Muscle of leg (tissue), 11 donors: ENCODE measurements around the gene SLC39A3. TPM values are rescaled to one million over a fixed set of nuclear protein-coding genes. Genes with fewer than 3 reads are reported as not detected.

Experiments used
- DNase-seq: peaks from one replicate; pipeline ENCODE4 v3.0.0; 2013
- H3K27ac ChIP-seq: one replicate; pipeline ENCODE4 v1.5.1; 2013; ENCODE audit warnings: mild to moderate bottlenecking, low read length, control low read depth
- H3K27me3 ChIP-seq: one replicate; pipeline ENCODE4 v1.6.1; 2013; ENCODE audit warnings: low read length; ENCODE audit not compliant: control insufficient read depth, insufficient read depth
- H3K36me3 ChIP-seq: one replicate; pipeline ENCODE4 v1.6.1; 2013; ENCODE audit warnings: low read length; ENCODE audit not compliant: control insufficient read depth, insufficient read depth
- H3K4me1 ChIP-seq: one replicate; pipeline ENCODE4 v1.6.1; 2013; ENCODE audit warnings: low read length; ENCODE audit not compliant: control insufficient read depth, insufficient read depth
- H3K4me3 ChIP-seq: one replicate; pipeline ENCODE4 v1.5.1; 2013; ENCODE audit warnings: low read length, control low read depth
- H3K9me3 ChIP-seq: replicated peaks from 2 replicates; pipeline ENCODE4 v1.6.1; 2013; ENCODE audit warnings: low read depth, low read length; ENCODE audit not compliant: control insufficient read depth
- WGBS: methylation state at CpG from one replicate; pipeline ENCODE4 v1.1.5; 2013; ENCODE audit warnings: missing lambda C conversion rate; ENCODE audit not compliant: insufficient coverage; 5-methylcytosine and 5-hydroxymethylcytosine counted together
- polyA plus RNA-seq, 8 donors: library from polyadenylated mRNA; unstranded; fragments of 120-200 nt; gene quantifications; one replicate each; pipeline versions ENCODE4 v1.2.1 to v1.2.3, GENCODE V29; 2013; ENCODE audit warnings: inconsistent platforms in 1 of 8, low replicate concordance in 1 of 8; ENCODE audit not compliant: insufficient read length in 8 of 8, insufficient read depth in 1 of 8
- total RNA-seq: library from RNA; stranded (reverse); fragments of 120-200 nt; gene quantifications from one replicate; pipeline ENCODE4 v1.2.4, GENCODE V29; 2013

Gene SLC39A3
- total and polyA plus RNA-seq, 9 donors: 12.1 to 18.4 (median 15.4) TPM

DNA sequence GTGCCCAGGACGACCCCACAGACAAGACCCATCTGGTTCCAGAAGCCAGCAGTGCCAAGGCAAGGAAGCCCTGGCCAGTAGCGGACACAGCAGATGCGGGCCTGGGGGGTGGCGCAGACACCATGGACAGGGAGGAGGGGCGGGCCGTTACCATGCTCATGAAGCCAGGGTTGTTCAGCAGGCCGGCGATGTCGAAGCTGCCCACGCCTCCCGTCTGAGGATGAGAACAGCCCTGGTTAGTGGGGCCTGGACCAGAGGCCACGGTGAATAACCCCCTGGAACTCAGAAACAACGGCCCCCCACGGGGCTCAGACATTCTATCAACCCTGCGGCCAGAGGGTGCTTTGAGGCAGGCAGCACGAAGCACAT is 21.5 kb upstream of the SLC39A3 start:
- Histone ChIP-seq H3K27me3 (no peaks in the 10 kb centered on the region), H3K4me3 (no peak overlapping the region), H3K4me1 (no peaks in the 10 kb centered on the region), H3K9me3 (no peaks in the 10 kb centered on the region), H3K27ac (no peak overlapping the region), H3K36me3 (peaks cover 84% of the 10 kb centered on the region)
- no peak for DNase-seq
- WGBS: 82% methylated on average over 11 of the region's 16 CpGs

DNA sequence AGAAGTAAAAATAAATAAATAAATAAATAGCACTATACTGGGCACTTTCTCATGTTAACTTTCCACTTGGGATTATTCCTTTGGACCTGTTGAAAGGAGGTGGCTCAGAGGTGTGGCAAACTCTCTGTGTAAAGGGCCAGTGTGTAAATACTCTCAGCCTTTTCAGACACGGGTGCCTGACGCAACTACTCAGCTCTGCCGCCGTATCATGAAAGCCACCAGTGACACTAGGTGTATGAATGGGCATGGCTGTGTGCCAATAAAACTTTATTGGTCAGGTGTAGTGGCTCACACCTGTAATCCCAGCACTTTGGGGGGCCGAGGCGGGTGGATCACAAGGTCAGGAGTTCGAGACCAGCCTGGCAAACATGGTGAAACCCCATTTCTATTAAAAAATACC is 20.1 kb upstream of the SLC39A3 start:
- 92% methylated on average over 7 of the region's 7 CpGs for WGBS
- H3K4me1 ChIP-seq: no peaks in the 10 kb centered on the region

DNA sequence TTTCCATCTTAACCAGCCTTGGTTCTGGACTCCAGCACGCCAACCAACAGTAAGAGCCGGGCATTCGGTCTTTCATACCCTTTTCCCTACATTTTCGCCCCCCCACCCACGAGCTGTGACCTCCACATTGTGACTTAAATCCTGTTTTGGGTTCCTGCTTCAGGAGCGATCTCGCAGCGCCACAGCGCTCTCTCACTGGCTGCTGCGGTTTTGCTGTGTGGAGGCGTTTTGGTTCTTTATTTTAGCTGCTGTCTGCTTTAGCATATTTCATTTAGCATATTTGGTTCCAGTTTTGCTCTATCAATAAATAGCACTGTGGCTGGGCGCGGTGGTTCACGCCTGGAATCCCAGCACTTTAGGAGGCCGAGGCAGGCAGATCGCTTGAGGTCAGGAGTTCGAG is 19.5 kb upstream of the SLC39A3 start:
- 87% methylated on average over 10 of the region's 17 CpGs for WGBS
- H3K9me3 ChIP-seq: no peaks in the 10 kb centered on the region
- no peak for DNase-seq

More for the DNA sequence above, 20.1 kb upstream of the SLC39A3 start:
- Histone ChIP-seq H3K27me3 (no peaks in the 10 kb centered on the region), H3K36me3 (peaks cover 83% of the 10 kb centered on the region), H3K27ac (no peak overlapping the region), H3K4me3 (no peak overlapping the region), H3K9me3 (no peaks in the 10 kb centered on the region)
- DNase-seq: no peak

DNA sequence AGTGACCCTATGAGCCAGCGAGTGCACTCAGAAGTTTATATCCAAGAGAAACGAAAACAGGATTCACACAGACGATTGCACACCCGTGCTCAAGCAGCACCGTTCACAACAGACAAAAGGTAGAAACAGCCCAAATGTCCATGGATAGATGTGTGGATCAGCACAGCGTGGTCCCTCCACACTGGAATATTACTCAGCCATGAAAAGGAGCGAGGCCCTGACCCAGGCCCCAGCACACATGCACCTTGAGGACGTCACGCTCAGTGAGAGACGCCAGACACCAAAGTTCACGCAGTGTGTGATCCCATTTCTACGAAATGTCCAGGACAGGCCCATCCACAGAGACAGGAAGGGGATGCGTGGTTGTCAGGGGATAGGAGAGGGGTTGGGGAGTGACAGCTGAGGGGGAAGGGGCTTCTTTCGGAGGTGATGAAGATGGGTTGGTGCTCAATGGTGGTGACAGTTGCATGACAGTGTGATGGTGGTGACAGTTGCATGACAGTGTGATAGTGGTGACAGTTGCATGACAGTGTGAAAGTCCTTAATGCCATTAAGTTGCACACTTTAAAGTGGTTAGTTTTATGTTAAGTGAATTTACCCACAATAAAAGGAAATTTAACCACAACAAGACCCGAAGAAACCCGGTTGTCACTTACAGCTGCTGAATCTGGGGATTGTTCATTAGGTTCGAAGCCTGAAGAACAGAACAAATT is 18.9 kb upstream of the SLC39A3 start:
- no peaks in the 10 kb centered on the region for H3K27me3 ChIP-seq
- no peak for DNase-seq
- no peaks in the 10 kb centered on the region for H3K9me3 ChIP-seq
- 87% methylated on average over 17 of the region's 17 CpGs for WGBS
- no peak overlapping the region for H3K4me3 ChIP-seq
- H3K36me3 ChIP-seq: peaks cover 83% of the 10 kb centered on the region
- no peak overlapping the region for H3K27ac ChIP-seq
- no peaks in the 10 kb centered on the region for H3K4me1 ChIP-seq

More for the DNA sequence above, 19.5 kb upstream of the SLC39A3 start:
- Histone ChIP-seq H3K27ac (no peak overlapping the region), H3K4me1 (no peaks in the 10 kb centered on the region), H3K27me3 (no peaks in the 10 kb centered on the region), H3K4me3 (no peak overlapping the region), H3K36me3 (peaks cover 83% of the 10 kb centered on the region)

DNA sequence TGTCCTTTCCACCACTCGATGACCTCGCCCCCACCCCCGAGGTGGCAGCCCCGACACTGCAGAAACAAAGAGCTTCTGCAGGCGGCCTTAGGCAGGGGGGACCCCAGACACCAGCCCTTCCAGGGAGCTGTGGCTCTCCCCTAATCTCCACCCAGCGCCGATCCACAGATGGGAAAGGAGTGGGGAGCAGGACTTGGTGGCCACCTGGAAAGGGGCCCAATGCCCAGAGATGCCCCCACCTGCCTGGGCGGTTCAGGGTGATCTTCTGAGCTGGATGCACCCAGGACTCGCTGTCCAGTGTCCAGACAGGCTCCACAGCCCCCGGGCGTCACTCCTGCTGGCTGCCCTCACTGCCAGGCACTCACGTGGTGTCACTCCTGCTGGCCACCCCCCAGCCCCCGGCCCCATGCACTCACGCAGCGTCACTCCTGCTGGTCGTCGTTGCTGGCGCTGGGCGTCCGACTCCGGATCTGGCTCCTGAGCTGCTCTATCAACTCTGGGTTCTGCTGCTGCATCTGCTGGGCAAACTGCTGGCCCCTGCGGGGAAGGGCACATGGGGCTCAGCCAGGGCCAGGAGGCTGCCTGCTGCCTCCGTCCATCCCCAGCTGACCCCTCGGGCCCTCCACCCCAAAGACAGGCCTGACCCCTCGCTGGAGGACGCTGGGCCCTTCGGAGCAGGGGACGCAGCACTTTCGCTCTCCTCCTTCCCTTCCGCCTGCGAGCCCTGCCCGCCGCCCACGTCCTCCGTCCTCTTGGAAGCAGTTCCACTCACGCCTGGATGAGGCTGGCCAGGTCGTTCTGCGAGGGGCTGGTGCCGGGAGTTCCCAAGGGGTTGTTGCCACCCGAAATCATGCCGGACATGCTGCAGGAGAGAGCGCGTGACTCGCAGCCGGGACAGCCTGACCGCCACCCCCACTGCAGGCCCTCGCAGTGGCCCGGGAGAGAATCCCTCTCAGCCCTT is 17.4 kb upstream of the SLC39A3 start:
- DNase-seq: no peak
- Histone ChIP-seq H3K9me3 (no peaks in the 10 kb centered on the region), H3K36me3 (peaks cover 73% of the 10 kb centered on the region), H3K4me3 (no peak overlapping the region), H3K27ac (no peak overlapping the region), H3K27me3 (no peaks in the 10 kb centered on the region), H3K4me1 (no peaks in the 10 kb centered on the region)
- 90% methylated on average over 39 of the region's 48 CpGs for WGBS

DNA sequence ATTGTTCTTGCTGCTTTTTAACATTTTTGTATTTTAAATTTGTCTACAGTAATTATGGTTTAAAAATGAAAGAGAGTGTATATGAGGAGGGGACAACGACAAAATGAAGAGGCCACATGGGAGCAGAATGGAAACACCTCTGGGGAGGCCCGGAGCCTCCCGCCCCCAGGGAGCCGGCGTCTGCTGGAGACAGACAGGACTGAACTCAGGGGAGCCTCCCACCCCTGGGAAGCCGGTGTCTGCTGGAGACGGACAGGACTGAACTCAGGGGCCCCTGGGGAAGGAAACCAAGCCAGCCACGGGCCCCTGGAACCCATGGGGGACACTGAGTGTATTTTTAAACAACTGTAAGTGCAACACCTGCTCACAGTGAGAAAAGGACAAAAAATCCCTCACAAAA is 16.7 kb upstream of the SLC39A3 start:
- no peaks in the 10 kb centered on the region for H3K27me3 ChIP-seq
- DNase-seq: no peak

DNA sequence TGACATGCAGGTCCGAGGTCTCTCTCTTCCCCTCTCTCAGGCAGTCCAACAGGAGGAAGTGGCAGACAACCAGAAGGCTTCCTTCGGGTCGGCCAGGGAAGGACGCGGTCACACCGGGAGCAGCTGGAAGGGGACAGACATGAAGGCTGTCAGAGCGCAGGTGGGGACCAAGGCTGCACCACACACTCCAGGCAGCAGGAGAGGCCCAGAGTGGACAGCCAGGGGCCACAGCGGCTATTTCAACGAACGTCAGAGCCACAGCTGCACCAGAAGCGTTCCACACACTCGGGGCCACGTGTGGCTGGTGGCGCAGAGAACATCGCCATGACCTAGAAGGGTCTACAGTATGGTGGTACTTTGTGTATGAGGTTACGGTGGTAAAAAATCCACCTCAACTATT is 16.0 kb upstream of the SLC39A3 start:
- no peak overlapping the region for H3K27ac ChIP-seq
- H3K9me3 ChIP-seq: no peaks in the 10 kb centered on the region
- peaks cover 60% of the 10 kb centered on the region for H3K36me3 ChIP-seq
- no peak overlapping the region for H3K4me3 ChIP-seq
- no peak for DNase-seq
- H3K4me1 ChIP-seq: no peaks in the 10 kb centered on the region
- no peaks in the 10 kb centered on the region for H3K27me3 ChIP-seq
- WGBS: 90% methylated on average over 9 of the region's 16 CpGs

More for the DNA sequence above, 16.7 kb upstream of the SLC39A3 start:
- Histone ChIP-seq H3K4me1 (no peaks in the 10 kb centered on the region), H3K36me3 (peaks cover 67% of the 10 kb centered on the region), H3K4me3 (no peak overlapping the region), H3K9me3 (no peaks in the 10 kb centered on the region), H3K27ac (no peak overlapping the region)
- 79% methylated on average over 5 of the region's 8 CpGs for WGBS

DNA sequence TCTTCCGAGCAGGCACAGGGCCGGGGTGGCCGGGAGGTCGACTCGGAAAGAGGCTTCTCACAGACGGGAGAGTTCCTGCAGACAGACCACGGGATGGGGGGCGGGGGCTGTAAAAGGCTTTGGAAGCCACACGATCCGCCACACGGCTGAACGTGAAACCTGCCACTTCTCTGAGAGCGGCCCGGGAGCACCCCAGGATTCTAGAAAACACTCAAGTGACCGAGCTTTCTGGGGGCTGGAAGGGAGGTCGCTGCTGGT is 15.6 kb upstream of the SLC39A3 start:
- no peaks in the 10 kb centered on the region for H3K9me3 ChIP-seq
- no peaks in the 10 kb centered on the region for H3K4me1 ChIP-seq
- no peak for DNase-seq
- WGBS: 86% methylated on average over 15 of the region's 16 CpGs
- H3K27me3 ChIP-seq: no peaks in the 10 kb centered on the region
- H3K36me3 ChIP-seq: peaks cover 56% of the 10 kb centered on the region
- no peak overlapping the region for H3K27ac ChIP-seq
- H3K4me3 ChIP-seq: no peak overlapping the region

DNA sequence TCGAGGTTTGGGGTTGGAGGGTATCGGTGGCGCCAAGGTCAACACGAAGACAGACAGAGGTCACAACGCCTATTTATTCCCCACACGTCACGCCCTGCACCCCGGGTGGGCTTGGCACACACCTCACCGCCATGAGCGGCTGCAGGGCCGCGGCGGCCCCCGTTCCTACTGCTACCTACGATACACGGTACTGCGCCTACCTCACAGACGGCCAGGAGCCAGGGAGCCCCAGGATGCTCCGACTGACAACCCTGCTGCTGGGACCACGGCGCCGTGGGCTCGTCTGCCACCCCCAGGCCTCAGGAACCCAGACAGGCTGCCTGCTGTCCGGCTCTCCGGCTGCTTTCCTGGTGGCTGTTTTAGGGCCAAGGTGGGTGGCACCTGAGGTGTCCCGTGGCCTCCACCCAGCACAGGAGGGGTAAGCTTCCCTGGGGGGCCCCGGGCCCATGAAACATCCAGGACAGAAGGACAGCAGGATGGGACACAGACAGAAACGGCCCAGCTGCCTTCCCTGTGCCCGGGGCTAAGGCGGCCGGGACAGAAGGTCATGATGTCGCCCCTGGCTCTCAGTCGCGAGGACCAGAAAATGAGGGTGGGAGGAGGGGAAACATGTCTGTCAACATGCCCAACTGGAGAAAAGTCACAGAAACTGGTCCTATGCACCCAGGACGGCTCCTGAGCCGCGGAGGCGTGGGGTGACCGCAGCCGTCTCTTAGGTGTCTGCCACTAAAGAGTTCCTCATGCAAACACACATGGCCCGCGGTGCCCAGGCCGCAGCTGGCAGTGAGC is 15.0 kb upstream of the SLC39A3 start:
- Histone ChIP-seq H3K9me3 (no peaks in the 10 kb centered on the region), H3K27ac (no peak overlapping the region), H3K36me3 (peaks cover 55% of the 10 kb centered on the region), H3K4me3 (no peak overlapping the region), H3K27me3 (no peaks in the 10 kb centered on the region), H3K4me1 (no peaks in the 10 kb centered on the region)
- 92% methylated on average over 36 of the region's 43 CpGs for WGBS
- DNase-seq: no peak

DNA sequence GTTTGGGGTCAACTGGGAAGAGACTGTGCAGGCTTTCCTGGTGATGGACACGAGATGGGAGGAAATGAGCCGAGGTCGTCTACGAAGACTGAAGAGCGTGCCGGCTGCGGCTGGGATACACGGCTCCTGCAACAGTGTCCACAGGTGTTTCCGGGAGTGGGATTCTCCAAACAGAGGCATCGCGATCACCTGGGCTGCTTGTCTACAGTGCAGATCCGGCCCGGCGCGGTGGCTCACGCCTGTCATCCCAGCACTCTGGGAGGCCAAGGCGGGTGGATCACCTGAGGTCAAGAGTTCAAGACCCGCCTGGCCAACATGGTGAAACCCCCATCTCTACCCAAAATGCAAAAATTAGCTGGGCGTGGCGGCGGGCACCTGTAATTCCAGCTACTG is 11.6 kb upstream of the SLC39A3 start:
- H3K9me3 ChIP-seq: no peaks in the 10 kb centered on the region
- no peak overlapping the region for H3K4me3 ChIP-seq
- H3K4me1 ChIP-seq: peaks cover 2% of the 10 kb centered on the region
- no peak overlapping the region for H3K27ac ChIP-seq
- no peaks in the 10 kb centered on the region for H3K27me3 ChIP-seq
- WGBS: 93% methylated on average over 14 of the region's 21 CpGs
- no peak for DNase-seq
- H3K36me3 ChIP-seq: peaks cover 27% of the 10 kb centered on the region
